AG04449 (cell line): ENCODE measurements around the gene TM9SF2.

Source experiments
- CTCF ChIA-PET: fragments of 350-600 bp; formaldehyde crosslinking; extraction: SDS; loops from one replicate; lab custom pipeline; 2021; ENCODE audit warnings: antibody characterized with exemption; lab: Yijun Ruan, JAX
- POLR2A ChIA-PET: fragments of 400-600, 350-600 bp; formaldehyde crosslinking; extraction: SDS; loops from one replicate; lab custom pipeline; 2020; ENCODE audit warnings: antibody characterized with exemption, inconsistent platforms; lab: Yijun Ruan, JAX
- DNase-seq: peaks from one replicate; pipeline ENCODE4 v3.0.0-alpha.2; 2010; ENCODE audit warnings: low read depth, low spot score
- H3K4me3 ChIP-seq: 2 replicates; pipeline ENCODE4 v1.5.1; 2011; ENCODE audit warnings: low read depth, mild to moderate bottlenecking, control low read depth, low read length
- TF ChIP-seq, protein P1 (sequence below): IDR thresholded peaks from one replicate; pipeline ENCODE4 v1.5.1; 2011; ENCODE audit warnings: mild to moderate bottlenecking, moderate library complexity, low read length, control low read depth, inconsistent platforms; ENCODE audit not compliant: insufficient read depth; ENCODE audit errors: missing control alignments

Gene TM9SF2

GRCh38 chr13:99540530-99540929 is 39.3 kb downstream of the TM9SF2 start:
- no peak for DNase-seq
- no peak overlapping the region for H3K4me3 ChIP-seq
- ChIA-PET CTCF (interaction anchor here (0.7 to 1.6 kb wide), 2 partner anchors 14 to 376 kb away, joined by 3 to 4 read pairs; no protein-coding TSS in a partner anchor), POLR2A (no interaction called here)
- TF ChIP-seq, protein P1, sequence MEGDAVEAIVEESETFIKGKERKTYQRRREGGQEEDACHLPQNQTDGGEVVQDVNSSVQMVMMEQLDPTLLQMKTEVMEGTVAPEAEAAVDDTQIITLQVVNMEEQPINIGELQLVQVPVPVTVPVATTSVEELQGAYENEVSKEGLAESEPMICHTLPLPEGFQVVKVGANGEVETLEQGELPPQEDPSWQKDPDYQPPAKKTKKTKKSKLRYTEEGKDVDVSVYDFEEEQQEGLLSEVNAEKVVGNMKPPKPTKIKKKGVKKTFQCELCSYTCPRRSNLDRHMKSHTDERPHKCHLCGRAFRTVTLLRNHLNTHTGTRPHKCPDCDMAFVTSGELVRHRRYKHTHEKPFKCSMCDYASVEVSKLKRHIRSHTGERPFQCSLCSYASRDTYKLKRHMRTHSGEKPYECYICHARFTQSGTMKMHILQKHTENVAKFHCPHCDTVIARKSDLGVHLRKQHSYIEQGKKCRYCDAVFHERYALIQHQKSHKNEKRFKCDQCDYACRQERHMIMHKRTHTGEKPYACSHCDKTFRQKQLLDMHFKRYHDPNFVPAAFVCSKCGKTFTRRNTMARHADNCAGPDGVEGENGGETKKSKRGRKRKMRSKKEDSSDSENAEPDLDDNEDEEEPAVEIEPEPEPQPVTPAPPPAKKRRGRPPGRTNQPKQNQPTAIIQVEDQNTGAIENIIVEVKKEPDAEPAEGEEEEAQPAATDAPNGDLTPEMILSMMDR, result no peak

DNA sequence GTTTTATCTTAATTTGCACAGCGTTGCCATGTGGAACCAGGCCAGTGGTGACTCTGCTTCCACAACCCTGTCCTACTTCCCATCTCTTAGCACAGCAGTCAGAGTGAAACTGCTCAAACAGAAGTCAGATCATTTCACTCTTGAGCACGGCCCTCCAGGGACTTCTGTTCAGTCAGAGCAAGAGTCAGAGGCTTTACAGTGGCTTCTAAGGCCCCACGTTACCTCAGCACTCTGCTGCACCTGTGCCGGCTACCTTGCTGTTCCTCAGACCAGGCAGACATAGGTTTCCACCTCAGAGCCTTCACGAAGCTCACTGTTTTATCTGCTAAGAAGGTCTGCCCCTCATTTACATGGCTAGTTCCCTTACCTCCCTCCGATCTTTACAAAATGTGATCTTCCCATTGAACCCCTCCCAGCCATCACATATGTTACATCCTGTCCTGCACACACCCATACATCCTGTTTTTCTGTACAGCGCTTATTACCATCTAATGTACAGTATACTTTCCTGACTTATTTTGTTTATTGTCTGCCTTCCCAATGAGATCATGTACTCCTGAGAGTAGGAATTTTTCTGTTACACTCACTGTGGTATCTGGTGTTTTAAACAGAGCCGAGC is 41.6 kb downstream of the TM9SF2 start:
- TF ChIP-seq, protein P1, result no peak
- DNase-seq, result no peak
- ChIA-PET POLR2A (no interaction called here), CTCF (interaction anchor here (1.1 to 1.7 kb wide), 3 partner anchors 25 to 106 kb away, joined by 3 to 8 read pairs (median 4); no protein-coding TSS in a partner anchor)
- no peak overlapping the region for H3K4me3 ChIP-seq

DNA sequence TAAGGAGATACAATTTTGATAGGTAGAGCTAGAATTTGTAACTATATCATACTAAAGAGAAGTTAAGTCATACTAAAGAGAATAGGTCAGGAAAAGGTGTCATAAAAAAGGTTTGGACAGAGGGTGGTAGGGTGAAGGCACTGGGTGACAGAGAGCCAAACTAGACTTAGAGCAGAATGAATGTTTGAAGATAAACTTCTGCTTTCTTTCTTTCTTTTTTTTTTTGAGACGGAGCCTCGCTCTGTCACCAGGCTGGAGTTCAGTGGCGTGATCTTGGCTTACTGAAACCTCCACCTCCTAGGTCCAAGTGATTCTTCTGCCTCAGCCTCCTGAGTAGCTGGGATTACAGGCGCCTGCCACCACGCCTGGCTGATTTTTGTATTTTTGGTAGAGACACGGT is 44.1 kb downstream of the TM9SF2 start:
- POLR2A ChIA-PET, result no interaction called here
- no peak overlapping the region for H3K4me3 ChIP-seq
- no peak for DNase-seq
- TF ChIP-seq, protein P1, result no peak
- CTCF ChIA-PET, result interaction anchor here (1.0 to 1.6 kb wide), 2 partner anchors 14 kb away, joined by 3 to 5 read pairs; no protein-coding TSS in a partner anchor

- POLR2A ChIA-PET, result no interaction called here
- no peak for DNase-seq
- CTCF ChIA-PET, result interaction anchor here (0.8 to 1.6 kb wide), 4 partner anchors 9 to 277 kb away, joined by 3 to 5 read pairs (median 4); no protein-coding TSS in a partner anchor
- no peak overlapping the region for H3K4me3 ChIP-seq
- TF ChIP-seq, protein P1, result no peak
These were observed 44.7 kb downstream of the TM9SF2 start for GRCh38 chr13:99545979-99546378.

- ChIA-PET CTCF (interaction anchor here (1.1 to 1.6 kb wide), 2 partner anchors 12 to 278 kb away, joined by 5 read pairs; no protein-coding TSS in a partner anchor), POLR2A (no interaction called here)
- TF ChIP-seq, protein P1, result no peak
- H3K4me3 ChIP-seq, result no peak overlapping the region
- DNase-seq, result no peak
These were observed 45.6 kb downstream of the TM9SF2 start for GRCh38 chr13:99546878-99547277.

DNA sequence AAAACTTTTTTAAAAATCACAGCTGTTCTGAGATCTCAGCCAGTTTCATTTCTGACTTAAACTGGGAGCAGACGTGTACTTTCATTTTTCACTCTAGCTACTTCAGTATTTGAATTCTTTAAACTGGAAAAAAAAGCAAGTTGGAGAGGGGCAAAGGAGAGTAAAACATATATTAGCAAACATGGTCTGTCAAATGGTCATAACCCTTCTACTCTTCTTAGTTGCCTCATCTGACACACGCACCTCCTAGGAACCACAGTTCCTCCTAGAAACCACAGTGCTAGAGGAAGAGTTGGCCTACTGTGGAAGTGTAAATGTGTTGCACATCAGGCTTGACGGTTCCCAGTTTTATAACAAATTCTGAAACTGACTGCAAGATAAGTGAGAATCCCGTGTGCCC is 47.2 kb downstream of the TM9SF2 start:
- ChIA-PET POLR2A (no interaction called here), CTCF (interaction anchor here (0.7 kb wide), 1 partner anchor 112 kb away, joined by 3 read pairs; no protein-coding TSS in a partner anchor)
- no peak overlapping the region for H3K4me3 ChIP-seq
- TF ChIP-seq, protein P1, result no peak
- no peak for DNase-seq
